ENCODE data around the gene CMTM6.

- TF ChIP-seq BRCA1 (IDR thresholded peaks at IDR 0.05; ENCODE audit: low read depth, low read length) (no peak), ELK1 (IDR thresholded peaks at IDR 0.05; ENCODE audit: low read depth, low read length) (no peak), CTCF (IDR thresholded peaks at IDR 0.05 in 2 of 3, conservative IDR thresholded peaks at IDR 0.05 in 1 of 3; ENCODE audit: control insufficient read depth in 2 of 3, extremely low read depth in 1 of 3, insufficient read depth in 1 of 3, low read depth in 3 of 3, low read length in 3 of 3) (no peak), YY1 (IDR thresholded peaks at IDR 0.05; ENCODE audit: low read depth, low read length) (no peak), TAF1 (IDR thresholded peaks at IDR 0.05; ENCODE audit: borderline replicate concordance, low read depth, low read length) (no peak), USF2 (IDR thresholded peaks at IDR 0.05; ENCODE audit: borderline replicate concordance, low read depth, low read length) (no peak), IKZF1 (conservative IDR thresholded peaks at IDR 0.05) (no peak), POLR2AphosphoS5 (IDR thresholded peaks at IDR 0.05; ENCODE audit: low read length) (no peak), SMAD1 (IDR thresholded peaks at IDR 0.05; ENCODE audit: low read depth, partially characterized antibody) (no peak), MYC (IDR thresholded peaks at IDR 0.05; ENCODE audit: insufficient read depth, insufficient read length, insufficient replicate concordance, low read length, severe bottlenecking) (no peak)
These were observed 14.1 kb downstream of the CMTM6 start for GRCh38 chr3:32488474-32489008.

Data from GM12878 (cell line).